ENCODE results near the gene LCE3A.
A peak's percentile ranks its signal among the peaks of the same experiment; 100 is the strongest.

LCE3A gene

GRCh38 chr1:152654110-152654509 lies 31.2 kb upstream of the LCE3A start:
- DNase-seq (ENCODE audit: low spot score), result peak; percentile 61
- TF ChIP-seq CTCF (IDR thresholded peaks at IDR 0.05; ENCODE audit: extremely low read depth, insufficient read depth, missing control alignments), result peak; percentile 78
- in situ Hi-C loops (cut with MboI; ENCODE audit: low pct_unique_long_range_greater_than_20kb, low sequenced_read_pairs, unreplicated experiment), result no loop called here

GRCh38 chr1:152646656-152647055 lies 23.8 kb upstream of the LCE3A start:
- in situ Hi-C loops (cut with MboI; ENCODE audit: low pct_unique_long_range_greater_than_20kb, low sequenced_read_pairs, unreplicated experiment), result no loop called here
- no peak for TF ChIP-seq CTCF (IDR thresholded peaks at IDR 0.05; ENCODE audit: extremely low read depth, insufficient read depth, missing control alignments)
- no peak for DNase-seq (ENCODE audit: low spot score)

- in situ Hi-C loops (cut with MboI; ENCODE audit: low pct_unique_long_range_greater_than_20kb, low sequenced_read_pairs, unreplicated experiment), result no loop called here
- DNase-seq (ENCODE audit: low spot score), result no peak
- no peak for TF ChIP-seq CTCF (IDR thresholded peaks at IDR 0.05; ENCODE audit: extremely low read depth, insufficient read depth, missing control alignments)
Observed at GRCh38 chr1:152645146-152645545, 22.2 kb upstream of the LCE3A start.

- no peak for TF ChIP-seq CTCF (IDR thresholded peaks at IDR 0.05; ENCODE audit: extremely low read depth, insufficient read depth, missing control alignments)
- in situ Hi-C loops (cut with MboI; ENCODE audit: low pct_unique_long_range_greater_than_20kb, low sequenced_read_pairs, unreplicated experiment), result no loop called here
- DNase-seq (ENCODE audit: low spot score), result no peak
Observed at GRCh38 chr1:152643945-152644344, 21.0 kb upstream of the LCE3A start.

- TF ChIP-seq CTCF (IDR thresholded peaks at IDR 0.05; ENCODE audit: extremely low read depth, insufficient read depth, missing control alignments), result no peak
Observed at GRCh38 chr1:152640351-152640750, 17.4 kb upstream of the LCE3A start.

GRCh38 chr1:152630596-152630995 lies 7.7 kb upstream of the LCE3A start:
- no peak for DNase-seq (ENCODE audit: low spot score)
- no peak for TF ChIP-seq CTCF (IDR thresholded peaks at IDR 0.05; ENCODE audit: extremely low read depth, insufficient read depth, missing control alignments)
- in situ Hi-C loops (cut with MboI; ENCODE audit: low pct_unique_long_range_greater_than_20kb, low sequenced_read_pairs, unreplicated experiment), result no loop called here

More at GRCh38 chr1:152640351-152640750, 17.4 kb upstream of the LCE3A start:
- in situ Hi-C loops (cut with MboI; ENCODE audit: low pct_unique_long_range_greater_than_20kb, low sequenced_read_pairs, unreplicated experiment), result no loop called here
- DNase-seq (ENCODE audit: low spot score), result no peak

- DNase-seq (ENCODE audit: low spot score), result no peak
- no peak for TF ChIP-seq CTCF (IDR thresholded peaks at IDR 0.05; ENCODE audit: extremely low read depth, insufficient read depth, missing control alignments)
- in situ Hi-C loops (cut with MboI; ENCODE audit: low pct_unique_long_range_greater_than_20kb, low sequenced_read_pairs, unreplicated experiment), result no loop called here
Observed at GRCh38 chr1:152626744-152627143, 3.8 kb upstream of the LCE3A start.
